KOPT-K1 (cell line): Measurements from ENCODE around the gene HSBP1.

ENCODE experiments used
- H3K27ac ChIP-seq: fragments of 200-600 bp; sonication (generic); 2 replicates; pipeline ENCODE4 v1.5.1; 2016; ENCODE audit warnings: antibody characterized with exemption, mild to moderate bottlenecking, low read depth, low read length; ENCODE audit not compliant: poor library complexity, severe bottlenecking
- H3K36me3 ChIP-seq: fragments of 200-600 bp; sonication (generic); 2 replicates; pipeline ENCODE4 v1.5.1; 2017; ENCODE audit warnings: antibody characterized with exemption, mild to moderate bottlenecking, low read length, moderate library complexity; ENCODE audit not compliant: insufficient read depth
- H3K9me3 ChIP-seq: fragments of 200-600 bp; sonication (generic); 2 replicates; pipeline ENCODE4 v1.5.1; 2017; ENCODE audit warnings: antibody characterized with exemption, low read length, mild to moderate bottlenecking; ENCODE audit not compliant: insufficient read depth, poor library complexity, severe bottlenecking

The HSBP1 gene

DNA sequence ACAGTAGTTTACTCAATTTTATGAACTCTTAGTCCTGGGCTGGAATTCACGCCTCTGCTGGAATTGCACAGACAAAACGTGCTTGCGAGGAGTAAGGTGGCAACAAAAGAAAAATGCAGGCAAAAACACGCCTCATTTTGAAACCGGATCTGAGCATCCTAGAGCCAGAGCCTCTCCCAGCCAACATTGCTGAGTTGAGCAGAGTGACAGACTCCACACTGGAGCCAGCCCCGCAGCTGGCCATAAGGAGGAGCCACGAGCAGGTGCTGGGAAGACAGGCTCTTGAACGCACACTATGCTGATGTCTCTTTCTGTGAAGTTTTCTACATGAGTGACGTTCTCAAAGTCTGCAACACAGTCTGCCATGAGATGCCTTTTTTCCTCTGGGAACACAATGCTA lies 14.6 kb upstream of the HSBP1 start:
- Histone ChIP-seq H3K36me3 (no peaks in the 10 kb centered on the region), H3K27ac (no peak overlapping the region)

DNA sequence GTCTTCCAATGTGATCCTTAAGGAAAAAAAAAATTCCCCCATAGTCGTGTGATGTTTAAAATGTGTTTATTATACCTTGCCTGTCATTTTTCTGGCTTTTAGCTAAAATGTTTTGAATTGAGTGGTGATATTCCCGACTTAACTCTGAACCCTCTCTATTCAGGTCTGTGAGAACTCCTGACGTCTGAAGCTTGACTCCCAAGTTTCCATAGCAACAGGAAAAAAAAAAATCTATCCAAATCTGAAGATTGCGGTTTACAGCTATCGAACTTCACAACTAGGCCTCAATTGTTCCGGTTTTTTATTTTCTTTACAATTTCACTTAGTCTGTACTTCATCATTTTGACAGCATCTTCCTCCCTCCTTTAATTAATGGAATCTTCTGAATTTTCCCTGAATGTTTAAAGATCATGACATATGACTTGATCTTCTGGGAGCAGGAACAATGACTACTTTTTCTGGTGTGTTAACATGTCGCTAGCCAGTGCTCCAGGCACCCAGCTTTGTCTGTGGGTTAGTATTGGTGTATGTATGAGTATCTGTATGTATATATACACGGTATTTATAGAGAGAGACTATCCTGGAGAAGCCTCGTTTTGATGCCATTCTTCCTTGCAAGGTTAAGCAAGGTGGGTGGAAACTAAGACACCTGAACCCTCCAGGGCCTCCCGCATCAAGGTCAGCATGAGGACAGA lies 12.8 kb upstream of the HSBP1 start:
- H3K36me3 ChIP-seq, result no peaks in the 10 kb centered on the region
- H3K9me3 ChIP-seq, result no peaks in the 10 kb centered on the region
- H3K27ac ChIP-seq, result no peak overlapping the region

More for the DNA sequence above, 14.6 kb upstream of the HSBP1 start:
- no peaks in the 10 kb centered on the region for H3K9me3 ChIP-seq

DNA sequence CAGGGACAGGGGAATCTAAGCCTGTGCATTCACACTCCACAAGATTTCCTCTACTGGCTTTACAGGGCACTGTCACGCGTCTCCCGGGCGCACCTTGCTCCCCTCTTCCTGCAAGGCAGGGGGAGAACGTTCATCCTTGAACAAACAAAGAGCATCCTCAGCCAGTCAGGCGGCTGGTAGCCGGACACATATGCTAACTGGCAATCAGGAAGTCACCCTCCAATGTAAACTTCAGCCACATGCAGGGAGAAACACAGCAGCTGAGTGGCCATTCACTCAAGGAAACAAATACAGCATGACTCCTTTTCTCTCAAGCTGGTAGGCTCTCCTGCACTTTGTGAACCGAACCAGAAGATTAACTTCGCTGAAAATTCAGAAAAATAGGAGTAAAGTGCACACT lies 10.8 kb upstream of the HSBP1 start:
- Histone ChIP-seq H3K36me3 (no peaks in the 10 kb centered on the region), H3K9me3 (no peaks in the 10 kb centered on the region), H3K27ac (no peak overlapping the region)

DNA sequence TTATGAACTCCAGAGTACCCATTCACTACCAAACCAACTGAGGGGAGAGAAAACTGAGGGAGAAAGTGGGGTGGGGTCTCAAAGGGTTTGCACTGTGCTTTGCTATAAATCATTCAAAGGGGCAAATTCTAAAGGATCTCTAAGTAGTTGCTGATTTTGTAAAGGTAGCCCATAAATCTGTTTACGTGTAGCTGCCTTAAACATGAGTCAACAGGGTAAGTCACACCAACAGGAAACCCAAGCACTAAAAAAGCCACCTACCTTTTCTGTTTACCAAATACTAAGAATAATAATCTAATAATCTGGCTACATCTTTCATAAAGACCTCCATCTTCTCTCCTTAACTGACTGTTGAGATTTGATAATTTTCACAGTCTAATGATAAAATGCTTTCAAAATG lies 8.4 kb upstream of the HSBP1 start:
- Histone ChIP-seq H3K27ac (no peak overlapping the region), H3K9me3 (no peaks in the 10 kb centered on the region), H3K36me3 (no peaks in the 10 kb centered on the region)

DNA sequence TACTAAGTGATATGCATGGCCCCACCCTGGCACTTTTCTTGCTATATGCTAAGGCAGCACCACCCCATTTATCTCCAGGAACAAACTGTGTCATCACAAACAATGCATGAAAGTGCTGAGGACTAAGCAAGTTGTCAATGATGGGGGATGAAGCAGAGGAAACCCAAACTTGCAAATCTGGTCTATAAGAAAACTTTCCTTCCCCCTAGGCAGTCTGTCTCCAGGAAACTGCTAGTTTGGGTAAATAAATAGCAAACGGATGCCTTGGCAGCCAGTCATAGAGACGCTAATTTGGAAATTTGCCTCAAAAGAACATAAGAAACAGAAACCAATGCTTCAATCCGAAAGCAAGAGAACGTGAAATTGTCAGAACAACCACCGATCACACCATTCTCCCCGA lies 5.6 kb upstream of the HSBP1 start:
- H3K27ac ChIP-seq, result no peak overlapping the region
- no peaks in the 10 kb centered on the region for H3K36me3 ChIP-seq
- no peaks in the 10 kb centered on the region for H3K9me3 ChIP-seq

DNA sequence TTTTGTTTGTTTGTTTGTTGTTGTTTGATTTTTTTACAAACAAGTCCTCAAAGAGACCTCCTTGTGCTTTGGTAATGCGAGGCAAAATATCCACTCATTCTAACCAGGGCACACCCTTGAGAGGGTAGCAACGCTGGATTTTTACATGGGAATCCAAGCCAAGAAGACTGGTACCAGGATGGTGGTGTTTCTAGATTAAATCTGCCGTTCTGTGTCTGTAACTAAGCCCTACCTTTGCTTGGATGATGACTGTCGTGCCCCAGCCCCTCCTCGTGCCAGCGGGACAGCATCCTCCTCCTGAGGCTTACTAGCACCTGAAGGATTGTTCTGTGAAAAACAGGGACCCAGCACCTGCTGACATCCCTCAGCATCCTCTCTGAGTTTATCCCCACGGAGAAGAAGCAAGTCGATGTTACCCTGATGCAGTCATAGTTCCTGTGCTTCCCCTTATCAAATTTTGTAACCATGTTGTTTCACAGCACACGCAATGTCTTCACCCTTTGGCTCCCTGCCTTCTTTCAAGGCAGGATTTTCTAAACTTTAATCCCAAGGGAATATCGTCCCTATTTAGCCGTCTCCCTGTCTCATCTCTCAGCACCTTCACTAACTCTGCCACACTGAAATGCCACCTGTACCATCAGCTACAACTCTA lies 5.1 kb upstream of the HSBP1 start:
- Histone ChIP-seq H3K9me3 (no peaks in the 10 kb centered on the region), H3K27ac (no peak overlapping the region), H3K36me3 (no peaks in the 10 kb centered on the region)

DNA sequence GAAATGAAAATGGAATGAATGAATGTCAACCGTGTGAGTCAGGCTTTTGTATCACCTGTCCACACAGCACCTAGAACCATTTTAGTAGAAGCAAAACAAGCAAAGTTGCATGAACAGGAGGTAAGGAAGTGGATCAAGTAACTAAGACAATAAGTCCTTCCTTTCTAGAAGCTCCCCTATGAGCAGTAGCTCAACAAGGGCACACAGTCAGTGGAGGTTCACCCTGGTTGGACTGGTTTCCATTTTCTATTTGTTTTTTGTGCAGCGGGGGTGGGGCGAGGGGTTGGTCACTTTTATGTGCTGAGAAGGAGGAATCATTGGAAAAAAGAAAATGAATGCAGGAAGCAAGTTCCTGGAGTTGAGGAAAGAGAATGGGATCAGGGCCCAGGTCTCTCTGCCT lies 4.0 kb upstream of the HSBP1 start:
- H3K36me3 ChIP-seq, result no peaks in the 10 kb centered on the region
- H3K9me3 ChIP-seq, result no peaks in the 10 kb centered on the region
- no peak overlapping the region for H3K27ac ChIP-seq

DNA sequence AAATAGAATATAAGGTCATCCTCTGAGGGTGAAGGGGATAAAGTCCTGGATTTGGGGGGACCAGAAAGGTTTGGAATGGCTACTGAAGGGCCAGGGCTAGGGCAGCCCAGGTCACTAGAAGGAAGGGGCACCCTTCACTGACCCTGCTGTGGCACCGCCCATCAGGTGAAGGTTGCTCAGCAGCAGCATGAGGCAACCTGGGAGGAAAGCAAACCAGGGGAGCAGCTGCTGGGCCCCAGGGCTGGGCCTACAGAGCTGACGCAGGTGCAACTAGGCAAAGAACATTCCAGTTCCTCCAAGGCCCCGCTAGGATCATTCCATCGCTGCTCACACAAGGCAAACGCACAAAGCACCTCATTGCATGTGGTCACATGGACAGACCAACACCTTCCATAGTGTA lies 3.4 kb upstream of the HSBP1 start:
- Histone ChIP-seq H3K27ac (no peak overlapping the region), H3K36me3 (no peaks in the 10 kb centered on the region), H3K9me3 (no peaks in the 10 kb centered on the region)

DNA sequence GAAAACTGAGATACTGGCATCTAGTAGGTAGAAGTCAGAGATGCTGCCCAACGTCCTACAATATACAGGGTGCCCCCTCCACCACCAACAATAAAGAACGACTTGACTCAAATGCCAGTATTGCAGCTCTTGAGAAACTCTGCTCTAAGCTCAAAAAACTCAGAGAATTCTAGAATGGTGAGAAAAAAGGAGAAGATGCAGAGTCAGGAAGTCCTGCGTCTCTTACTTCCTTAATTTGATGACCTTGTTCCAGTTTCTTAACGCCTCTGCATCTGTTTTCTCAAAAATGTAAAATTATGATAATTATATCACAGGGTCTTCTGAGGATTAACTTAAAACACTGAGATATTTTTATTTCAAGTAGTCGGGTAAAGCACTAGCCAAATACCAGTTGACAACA lies 1.7 kb upstream of the HSBP1 start:
- Histone ChIP-seq H3K9me3 (no peaks in the 10 kb centered on the region), H3K36me3 (peaks cover 15% of the 10 kb centered on the region), H3K27ac (no peak overlapping the region)

DNA sequence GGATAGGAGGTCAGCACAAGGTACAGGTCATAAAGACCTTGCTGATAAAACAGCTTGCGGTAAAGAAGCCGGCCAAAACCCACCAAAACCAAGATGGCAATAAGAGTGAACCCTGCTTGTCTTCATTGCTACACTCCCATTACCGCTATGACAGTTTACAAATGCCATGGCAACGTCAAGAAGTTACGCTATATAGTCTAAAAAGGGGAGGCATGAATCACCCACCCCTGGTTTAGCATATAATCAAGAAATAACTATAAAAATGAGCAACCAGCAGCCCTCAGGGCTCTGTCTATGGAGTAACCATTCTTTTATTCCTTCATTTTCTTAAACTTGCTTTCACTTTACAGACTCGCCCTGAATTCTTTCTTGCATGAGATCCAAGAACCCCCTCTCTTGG lies 1.0 kb upstream of the HSBP1 start:
- Histone ChIP-seq H3K9me3 (no peaks in the 10 kb centered on the region), H3K27ac (no peak overlapping the region)

DNA sequence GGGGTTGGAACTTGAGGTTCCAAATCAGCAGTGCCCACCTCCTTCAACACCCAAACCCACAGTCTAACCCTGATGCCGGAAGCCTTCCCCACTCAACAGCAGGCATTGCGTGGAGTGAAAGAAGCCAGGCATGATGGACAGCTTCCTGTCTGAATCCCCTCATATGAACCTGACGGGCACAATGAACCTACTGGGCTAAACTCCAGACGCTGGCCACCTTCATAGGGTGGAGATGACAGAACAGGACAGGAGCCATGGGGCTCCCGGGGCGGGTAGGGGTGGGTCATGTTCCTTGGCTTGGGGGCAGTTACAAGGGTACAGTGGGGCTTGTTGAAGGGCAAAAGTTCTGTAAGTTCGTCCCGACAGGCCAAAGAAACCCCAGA lies 460 bp upstream of the HSBP1 start:
- Histone ChIP-seq H3K36me3 (peaks cover 28% of the 10 kb centered on the region), H3K9me3 (no peaks in the 10 kb centered on the region), H3K27ac (no peak overlapping the region)

More for the DNA sequence above, 1.0 kb upstream of the HSBP1 start:
- peaks cover 22% of the 10 kb centered on the region for H3K36me3 ChIP-seq

DNA sequence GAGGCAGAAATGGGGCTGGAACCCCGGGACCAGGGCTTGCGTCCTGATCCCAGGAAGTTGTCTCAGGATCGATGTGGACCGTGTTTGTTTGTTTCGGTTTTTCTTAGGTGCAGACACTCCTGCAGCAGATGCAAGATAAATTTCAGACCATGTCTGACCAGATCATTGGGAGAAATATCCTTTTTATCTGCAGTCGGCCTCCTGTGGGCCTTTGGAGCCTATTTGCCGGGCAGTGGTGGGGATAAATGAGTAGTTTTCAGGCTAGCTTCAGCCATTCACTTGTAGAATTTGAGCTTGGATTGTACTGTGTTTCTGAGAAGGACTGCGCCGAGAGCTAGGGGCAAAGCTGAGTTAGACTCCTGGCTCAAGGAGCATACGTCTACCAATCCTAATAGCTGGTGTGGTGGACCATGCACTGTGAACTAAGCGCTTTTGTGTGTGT lies 816 bp downstream of the HSBP1 start:
- H3K9me3 ChIP-seq, result no peaks in the 10 kb centered on the region
- H3K27ac ChIP-seq, result peak overlapping the region; percentile 79
- H3K36me3 ChIP-seq, result peaks cover 39% of the 10 kb centered on the region

DNA sequence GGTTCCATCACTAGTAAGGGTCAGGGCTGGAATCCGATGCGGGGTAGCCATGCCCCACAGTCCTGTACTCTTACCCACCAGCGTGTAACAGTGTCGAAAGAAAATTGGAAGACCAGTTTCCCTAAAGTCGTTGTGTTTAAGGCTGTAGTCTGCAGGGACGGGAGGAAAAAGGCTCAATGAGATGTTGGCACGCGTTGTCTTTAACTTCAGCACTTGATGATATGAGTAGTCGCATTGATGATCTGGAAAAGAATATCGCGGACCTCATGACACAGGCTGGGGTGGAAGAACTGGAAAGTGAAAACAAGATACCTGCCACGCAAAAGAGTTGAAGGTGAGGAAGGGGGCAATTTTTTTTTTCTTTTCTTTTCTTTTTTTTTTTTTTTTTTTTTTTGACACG lies 1.3 kb downstream of the HSBP1 start:
- no peaks in the 10 kb centered on the region for H3K9me3 ChIP-seq
- peaks cover 39% of the 10 kb centered on the region for H3K36me3 ChIP-seq
- H3K27ac ChIP-seq, result peak overlapping the region; percentile 79

DNA sequence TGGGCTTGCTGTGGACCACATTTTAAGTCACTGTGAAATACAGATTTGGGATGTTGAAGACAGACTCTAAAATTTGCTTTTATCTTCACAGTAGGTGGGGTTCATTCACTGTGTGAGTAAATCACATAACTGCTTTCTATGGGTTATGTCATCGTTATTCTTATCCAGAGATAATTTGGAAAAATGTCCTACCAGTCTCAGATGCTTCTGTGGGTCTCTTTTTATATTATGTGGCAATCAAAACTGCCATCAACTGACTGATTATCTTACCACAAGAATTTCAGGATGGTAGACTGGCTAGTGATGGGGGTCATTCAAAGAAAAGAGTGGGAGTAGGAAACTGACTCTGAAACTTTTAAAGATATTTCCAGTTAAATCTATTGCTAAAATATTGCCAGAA lies 3.1 kb downstream of the HSBP1 start:
- H3K27ac ChIP-seq, result no peak overlapping the region
- no peaks in the 10 kb centered on the region for H3K9me3 ChIP-seq
- peaks cover 39% of the 10 kb centered on the region for H3K36me3 ChIP-seq

DNA sequence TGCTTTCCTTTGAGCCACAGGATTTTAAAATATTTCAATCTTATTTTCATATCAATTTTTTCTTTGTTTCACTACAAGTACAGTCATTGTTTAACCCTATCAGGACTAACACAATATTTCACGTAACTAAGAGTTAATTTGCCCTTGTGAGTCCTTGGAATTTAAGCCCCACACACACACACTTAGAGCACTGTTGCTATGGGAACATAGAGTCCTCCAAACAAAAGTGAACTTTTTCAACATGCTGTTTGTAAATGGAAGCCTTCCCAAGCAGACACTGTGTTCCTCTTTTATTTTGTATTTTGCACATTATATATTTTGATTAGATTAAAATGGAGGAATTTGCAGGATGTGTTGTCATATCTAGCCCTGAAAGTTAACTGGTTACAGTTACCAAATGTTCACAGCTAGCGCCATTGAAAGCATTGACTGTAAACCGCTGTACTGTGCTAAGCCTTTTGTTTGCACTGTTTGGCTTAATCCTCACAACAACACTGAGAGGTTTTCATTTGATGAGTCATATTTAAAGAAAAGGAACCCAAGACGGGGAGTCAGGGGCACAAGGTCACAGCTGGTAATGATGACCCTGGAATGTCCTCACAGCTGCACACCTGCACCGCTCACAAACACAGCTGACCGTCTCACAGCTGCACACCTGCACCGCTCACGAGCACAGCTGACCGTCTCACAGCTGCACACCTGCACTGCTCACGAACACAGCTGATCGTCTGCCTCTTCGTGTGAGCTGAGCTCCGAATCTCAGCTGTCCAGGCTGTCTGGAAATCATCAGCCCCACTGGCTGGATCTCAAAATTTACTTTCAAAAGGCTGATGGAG lies 6.3 kb downstream of the HSBP1 start:
- no peaks in the 10 kb centered on the region for H3K9me3 ChIP-seq
- H3K36me3 ChIP-seq, result peaks cover 39% of the 10 kb centered on the region
- no peak overlapping the region for H3K27ac ChIP-seq
